Gastrocnemius medialis (tissue), 4 donors: Measurements from ENCODE around the gene ZIC2.

Experiments
- CTCF ChIP-seq, 5 experiments: fragments of 450-650 bp in 3 of 5; fragments of 200-600 bp in 2 of 5; sonication (generic) in 2 of 5; IDR thresholded peaks in 4 of 5; conservative IDR thresholded peaks in 1 of 5; 1 replicate in 4 of 5; 2 replicates in 1 of 5; pipeline ENCODE4 v1.5.1; 2016 to 2019; ENCODE audit warnings: antibody characterized with exemption in 5 of 5, mild to moderate bottlenecking in 3 of 5, moderate library complexity in 3 of 5
- POLR2A ChIP-seq, 2 donors: fragments of 450-650 bp; IDR thresholded peaks; one replicate each; pipeline ENCODE4 v1.6.1; 2017; ENCODE audit warnings: antibody characterized with exemption in 2 of 2, mild to moderate bottlenecking in 2 of 2, moderate library complexity in 2 of 2

GRCh38 chr13:99981735-99982035 is at the start of gene ZIC2:
- TF ChIP-seq CTCF (IDR thresholded peaks at IDR 0.05 in 4 of 5, conservative IDR thresholded peaks at IDR 0.05 in 1 of 5) (no peak), POLR2A (IDR thresholded peaks at IDR 0.05) (no peak)
